ENCODE data around the gene PPP1R27.

PPP1R27 gene

GRCh38 chr17:81834831-81835267 is at the start of gene PPP1R27:
Gene PPP1R27, minus strand, starts transcription at chr17:81835050. Its CDS starts 97 bp downstream, at chr17:81834953.
- no peak for DNase-seq

- no peak for DNase-seq
Observed at GRCh38 chr17:81884520-81884919, 49.7 kb upstream of the PPP1R27 start.

GRCh38 chr17:81879121-81879520 is 44.3 kb upstream of the PPP1R27 start:
- no peak for DNase-seq

GRCh38 chr17:81878294-81878693 is 43.4 kb upstream of the PPP1R27 start:
- no peak for DNase-seq

GRCh38 chr17:81877569-81877968 is 42.7 kb upstream of the PPP1R27 start:
- no peak for DNase-seq

GRCh38 chr17:81871387-81872230 is 36.8 kb upstream of the PPP1R27 start:
- peak; percentile 82 to 87 for DNase-seq

GRCh38 chr17:81870981-81871386 is 36.1 kb upstream of the PPP1R27 start, which contains the start of gene ARHGDIA:
Gene ARHGDIA, minus strand, starts transcription at chr17:81871337. Its CDS starts 1,407 bp downstream, at chr17:81869930.
- no peak for DNase-seq

GRCh38 chr17:81870131-81870980 is 35.5 kb upstream of the PPP1R27 start:
- no peak for DNase-seq

- no peak for DNase-seq
Observed at GRCh38 chr17:81869221-81870130, 34.6 kb upstream of the PPP1R27 start.

- no peak for DNase-seq
Observed at GRCh38 chr17:81868674-81869220, 33.9 kb upstream of the PPP1R27 start.

- DNase-seq: no peak
Observed at GRCh38 chr17:81867991-81868673, 33.3 kb upstream of the PPP1R27 start.

- DNase-seq: no peak
Observed at GRCh38 chr17:81867170-81867990, 32.5 kb upstream of the PPP1R27 start.

- no peak for DNase-seq
Observed at GRCh38 chr17:81866440-81867169, 31.8 kb upstream of the PPP1R27 start.

- DNase-seq: no peak
Observed at GRCh38 chr17:81865733-81866439, 31.0 kb upstream of the PPP1R27 start.

GRCh38 chr17:81865358-81865732 is 30.5 kb upstream of the PPP1R27 start:
- DNase-seq: no peak

GRCh38 chr17:81863833-81864768 is 29.3 kb upstream of the PPP1R27 start:
- no peak for DNase-seq

GRCh38 chr17:81863123-81863675 is 28.3 kb upstream of the PPP1R27 start:
- peak; percentile 32 to 55 for DNase-seq
